K562 (cell line): ENCODE measurements around the gene NEU3. TPM values are rescaled to one million over a fixed set of nuclear protein-coding genes. Genes with fewer than 3 reads are reported as not detected.
A peak's percentile ranks its signal among the peaks of the same experiment; 100 is the strongest.

ENCODE experiments used
- CBFB ChIP-seq: sonication (generic); formaldehyde crosslinking; IDR thresholded peaks from 2 replicates; pipeline ENCODE4 v1.4.0; 2020; ENCODE audit warnings: mild to moderate bottlenecking, missing genetic modification reagents
- CGGBP1 ChIP-seq: fragments of 250-450 bp; sonication (Bioruptor Pico); IDR thresholded peaks from 2 replicates; pipeline ENCODE4 v1.9.0; 2021; ENCODE audit warnings: mild to moderate bottlenecking
- FUS ChIP-seq: fragments of 200-400 bp; formaldehyde crosslinking; optimal IDR thresholded peaks from 2 replicates; pipeline ENCODE3; 2017; ENCODE audit warnings: low read depth, low read length
- OTX1 ChIP-seq: fragments of 450-650 bp; formaldehyde crosslinking; IDR thresholded peaks from 2 replicates; pipeline ENCODE4 v1.4.0; 2022; ENCODE audit warnings: mild to moderate bottlenecking
- PHB2 ChIP-seq: fragments of 450-650 bp; IDR thresholded peaks from 2 replicates; pipeline ENCODE4 v1.6.1; 2017; ENCODE audit warnings: low read depth
- PPARD ChIP-seq: fragments of 250-450 bp; sonication (Bioruptor Pico); IDR thresholded peaks from 2 replicates; pipeline ENCODE4 v1.8.0; 2022; ENCODE audit warnings: inconsistent platforms, mild to moderate bottlenecking, moderate library complexity
- REST ChIP-seq, 2 experiments: fragments of 450-650 bp; formaldehyde crosslinking in 1 of 2; IDR thresholded peaks; 2 replicates each; pipeline versions ENCODE4 v1.4.0 to v1.6.1; 2014 to 2020; ENCODE audit warnings: mild to moderate bottlenecking in 2 of 2, borderline replicate concordance in 1 of 2, low read depth in 1 of 2
- SETDB1 ChIP-seq: IDR thresholded peaks from one replicate; pipeline ENCODE4 v1.6.1; 2012; ENCODE audit warnings: low read length, control low read depth, inconsistent platforms
- ZNF121 ChIP-seq: sonication (generic); formaldehyde crosslinking; conservative IDR thresholded peaks from 2 replicates; pipeline ENCODE4 v1.8.0; 2022; ENCODE audit warnings: missing genetic modification reagents
- ZNF134 ChIP-seq: fragments of 250-450 bp; sonication (Bioruptor Pico); conservative IDR thresholded peaks from 2 replicates; pipeline ENCODE4 v1.4.0; 2020
- ZNF324 ChIP-seq: fragments of 250-450 bp; sonication (Bioruptor Pico); IDR thresholded peaks from 2 replicates; pipeline ENCODE4 v1.4.0; 2020; ENCODE audit warnings: mild to moderate bottlenecking
- ZNF395 ChIP-seq: fragments of 200-800 bp; sonication (Bioruptor generic); IDR thresholded peaks from 2 replicates; pipeline ENCODE4 v1.6.1; 2017; ENCODE audit warnings: missing genetic modification characterization, missing compliant biosample characterization
- ZNF398 ChIP-seq: fragments of 250-450 bp; sonication (Bioruptor Pico); IDR thresholded peaks from 2 replicates; pipeline ENCODE4 v1.8.0; 2021; ENCODE audit warnings: moderate library complexity, mild to moderate bottlenecking, inconsistent platforms
- ZNF707 ChIP-seq: fragments of 250-450 bp; sonication (Bioruptor Pico); conservative IDR thresholded peaks from 2 replicates; pipeline ENCODE4 v1.8.0; 2022; ENCODE audit warnings: inconsistent platforms, mild to moderate bottlenecking, moderate library complexity
- polyA plus RNA-seq, 8 experiments: library from polyadenylated mRNA; depleted of rRNA in 4 of 8; stranded (reverse) in 5 of 8; unstranded in 3 of 8; fragments of >200 nt; fragmentation: Nextera tagmentation in 2 of 8; fragmentation: Illumina TruSeq in 1 of 8; extraction: Ambion mirVana in 2 of 8; extraction: Trizol in 1 of 8; gene quantifications; 2 replicates each; pipeline versions ENCODE4 v1.2.1 to v1.2.3, GENCODE V29; 2011 to 2014; ENCODE audit warnings: inconsistent platforms in 1 of 8, missing spikeins in 1 of 8
- total RNA-seq, 7 experiments: library from RNA; depleted of rRNA in 6 of 7; stranded (reverse); fragments of >200 nt in 6 of 7; fragmentation: Illumina TruSeq in 2 of 7; extraction: Trizol in 2 of 7; gene quantifications; 2 replicates each; pipeline versions ENCODE4 v1.2.1 to v1.2.3, GENCODE V29; 2011 to 2021; ENCODE audit warnings: low replicate concordance in 1 of 7

Gene NEU3
- total and polyA plus RNA-seq, 9 of the 15 experiments (the other 6 are each of a cell fraction or from before 2014, with no cell fraction given) = 6.2 to 41.3 (median 31.1) TPM

GRCh38 chr11:75029836-75030631 lies 41.3 kb downstream of the NEU3 start (continued):
- TF ChIP-seq REST (IDR thresholded peaks at IDR 0.05; ENCODE audit: borderline replicate concordance) = no peak
- no peak for TF ChIP-seq REST (CRISPR knock-in tag; IDR thresholded peaks at IDR 0.05; ENCODE audit: low read depth)
- no peak for TF ChIP-seq ZNF324 (CRISPR knock-in tag)
- TF ChIP-seq PPARD = no peak
- TF ChIP-seq ZNF707 (CRISPR knock-in tag) = no peak
- no peak for TF ChIP-seq ZNF134 (CRISPR knock-in tag)
- no peak for TF ChIP-seq CGGBP1 (CRISPR knock-in tag)
- no peak for TF ChIP-seq CBFB (CRISPR knock-in tag)
- no peak for TF ChIP-seq FUS
- TF ChIP-seq PHB2 = no peak
- TF ChIP-seq ZNF398 (CRISPR knock-in tag) = no peak
- TF ChIP-seq SETDB1 = no peak
- no peak for TF ChIP-seq OTX1 (CRISPR knock-in tag)
- TF ChIP-seq ZNF395 (CRISPR knock-in tag) = 0 out of 2 replicates have a peak, but pooled peaks have one; percentile 55
- TF ChIP-seq ZNF121 (CRISPR knock-in tag) = no peak
